Activated T-cell treated with anti-CD3 and anti-CD28 coated beads for 24 hours (primary cell): Measurements from ENCODE around the gene SPSB4.
A peak's percentile ranks its signal among the peaks of the same experiment; 100 is the strongest.
"Not testable (repeated sequence)": the region's sequence is repeated elsewhere in the genome, so short reads cannot be mapped to it uniquely, and the experiment has no call there.

Experiments
- DNase-seq: peaks from one replicate; pipeline ENCODE4 v3.0.0-alpha.2; 2020; ENCODE audit warnings: low read depth

SPSB4 gene

GRCh38 chr3:141050576-141051442 lies at the start of gene SPSB4:
SPSB4 (plus strand) TSS chr3:141051347; CDS start chr3:141066105, 14,758 bp downstream.
- DNase-seq = no peak

GRCh38 chr3:141006344-141006743 lies 44.8 kb upstream of the SPSB4 start:
- DNase-seq = no peak

GRCh38 chr3:141009496-141009895 lies 41.7 kb upstream of the SPSB4 start:
- DNase-seq = no peak

DNA sequence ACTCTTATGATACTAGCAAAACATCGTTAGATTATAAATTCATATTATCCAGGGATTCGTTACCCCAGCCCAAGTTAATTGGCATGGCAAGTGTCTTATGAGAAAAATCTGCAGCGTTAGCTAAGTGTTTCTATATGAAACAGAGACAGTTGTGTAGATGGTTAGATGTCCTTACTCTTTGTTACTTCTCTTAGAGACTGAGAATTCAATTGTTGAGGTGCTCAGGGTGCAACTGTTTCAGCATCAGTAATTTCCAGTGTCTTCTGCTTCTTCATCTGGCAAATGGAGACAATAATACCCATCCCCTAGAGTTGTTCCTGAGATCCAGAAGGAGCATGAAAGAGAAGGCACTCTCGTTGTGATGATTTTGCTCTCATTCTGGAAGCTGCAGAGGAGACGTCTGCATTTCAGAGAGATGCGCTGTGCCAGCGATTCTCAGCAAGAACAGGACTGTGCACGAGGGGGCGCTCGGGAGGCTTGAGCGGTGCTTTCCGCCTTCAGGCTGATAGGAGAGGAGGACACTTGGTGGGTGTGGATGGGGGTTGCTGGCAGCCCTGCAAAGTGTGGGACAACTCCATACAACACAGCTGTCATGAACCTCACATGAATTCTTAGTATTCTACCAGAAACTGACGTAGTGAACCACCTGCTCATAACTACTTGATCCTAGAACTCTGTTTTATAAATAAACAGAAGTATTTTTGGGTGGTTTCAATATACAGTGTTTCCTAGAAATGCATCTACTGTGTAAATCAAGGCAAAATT lies 39.7 kb upstream of the SPSB4 start:
- peak; percentile 64 for DNase-seq

DNA sequence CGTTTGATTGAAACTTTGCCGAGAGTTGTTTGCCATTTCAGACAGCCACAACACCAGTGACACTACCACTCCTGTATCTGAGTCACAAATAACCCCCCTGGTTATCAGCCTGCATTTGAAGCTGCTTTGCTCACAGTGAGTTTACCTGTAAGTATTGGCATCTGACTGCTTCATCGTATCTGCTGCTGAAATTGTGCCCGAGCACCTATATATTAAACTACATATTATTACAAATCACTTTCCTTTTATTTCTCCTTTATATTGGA lies 39.2 kb upstream of the SPSB4 start:
- no peak for DNase-seq

GRCh38 chr3:141012571-141012970 lies 38.6 kb upstream of the SPSB4 start:
- DNase-seq = no peak

GRCh38 chr3:141015481-141015880 lies 35.7 kb upstream of the SPSB4 start:
- no peak for DNase-seq

DNA sequence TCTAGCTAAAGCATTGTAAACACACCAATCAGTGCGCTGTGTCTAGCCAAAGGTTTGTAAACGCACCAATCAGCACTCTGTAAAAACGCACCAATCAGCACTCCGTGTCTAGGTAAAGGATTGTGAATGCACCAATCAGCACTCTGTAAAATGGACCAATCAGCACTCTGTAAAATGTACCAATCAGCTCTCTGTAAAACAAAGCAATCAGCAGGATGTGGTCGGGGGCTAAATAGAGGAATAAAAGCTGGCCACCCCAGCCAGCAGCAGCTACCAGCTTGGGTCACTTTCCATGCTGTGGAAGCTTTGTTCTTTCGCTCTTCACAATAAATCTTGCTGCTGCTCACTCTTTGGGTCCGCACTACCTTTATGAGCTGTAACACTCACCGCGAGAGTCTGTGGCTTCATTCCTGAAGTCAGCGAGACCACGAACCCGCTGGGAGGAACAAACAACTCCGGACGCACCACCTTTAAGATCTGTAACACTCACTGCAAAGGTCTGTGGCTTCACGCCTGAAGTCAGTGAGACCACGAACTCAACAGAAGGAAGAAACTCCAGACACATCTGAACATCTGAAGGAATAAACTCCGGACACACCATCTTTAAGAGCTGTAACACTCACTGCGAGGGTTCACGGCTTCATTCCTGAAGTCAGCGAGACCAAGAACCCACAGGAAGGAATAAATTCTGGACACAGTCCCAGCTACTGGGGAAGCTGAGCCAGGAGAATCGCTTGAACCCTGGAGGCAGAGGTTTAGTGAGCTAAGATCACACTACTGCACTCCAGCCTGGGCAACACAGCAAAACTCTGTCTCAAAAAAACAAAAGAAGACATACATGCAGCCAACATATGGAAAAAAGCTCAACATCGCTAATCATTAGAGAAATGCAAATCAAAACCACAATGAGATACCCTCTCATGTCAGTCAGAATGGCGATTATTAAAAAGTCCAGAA lies 33.5 kb upstream of the SPSB4 start:
- not testable (repeated sequence) for DNase-seq

DNA sequence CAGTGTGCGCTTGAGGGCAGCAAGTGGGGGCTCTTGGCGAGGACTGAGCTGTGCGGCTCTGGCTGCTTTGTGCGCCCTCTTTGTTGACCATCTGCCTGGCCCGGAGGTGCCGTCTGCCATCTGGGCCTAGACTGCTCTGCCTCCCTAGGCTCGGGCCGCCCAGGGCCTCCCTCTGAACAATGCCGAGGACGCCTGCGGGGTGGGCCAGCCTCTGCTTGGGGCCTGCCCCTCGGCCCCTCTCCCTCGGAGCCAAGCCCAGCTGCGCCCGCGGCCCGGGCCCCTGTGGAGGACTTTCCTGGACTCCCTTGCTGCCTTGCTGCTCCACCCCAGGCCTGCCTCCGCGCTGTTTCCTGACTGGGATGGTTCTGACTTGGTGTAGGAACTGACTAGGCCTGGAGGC lies 31.9 kb upstream of the SPSB4 start:
- no peak for DNase-seq

- DNase-seq = no peak
Measured at GRCh38 chr3:141020143-141020830, 30.9 kb upstream of the SPSB4 start.

GRCh38 chr3:141021261-141021660 lies 29.9 kb upstream of the SPSB4 start:
- DNase-seq = no peak

- DNase-seq = no peak
Measured at GRCh38 chr3:141030296-141030695, 20.9 kb upstream of the SPSB4 start.

- no peak for DNase-seq
Measured at GRCh38 chr3:141039589-141039988, 11.6 kb upstream of the SPSB4 start.

DNA sequence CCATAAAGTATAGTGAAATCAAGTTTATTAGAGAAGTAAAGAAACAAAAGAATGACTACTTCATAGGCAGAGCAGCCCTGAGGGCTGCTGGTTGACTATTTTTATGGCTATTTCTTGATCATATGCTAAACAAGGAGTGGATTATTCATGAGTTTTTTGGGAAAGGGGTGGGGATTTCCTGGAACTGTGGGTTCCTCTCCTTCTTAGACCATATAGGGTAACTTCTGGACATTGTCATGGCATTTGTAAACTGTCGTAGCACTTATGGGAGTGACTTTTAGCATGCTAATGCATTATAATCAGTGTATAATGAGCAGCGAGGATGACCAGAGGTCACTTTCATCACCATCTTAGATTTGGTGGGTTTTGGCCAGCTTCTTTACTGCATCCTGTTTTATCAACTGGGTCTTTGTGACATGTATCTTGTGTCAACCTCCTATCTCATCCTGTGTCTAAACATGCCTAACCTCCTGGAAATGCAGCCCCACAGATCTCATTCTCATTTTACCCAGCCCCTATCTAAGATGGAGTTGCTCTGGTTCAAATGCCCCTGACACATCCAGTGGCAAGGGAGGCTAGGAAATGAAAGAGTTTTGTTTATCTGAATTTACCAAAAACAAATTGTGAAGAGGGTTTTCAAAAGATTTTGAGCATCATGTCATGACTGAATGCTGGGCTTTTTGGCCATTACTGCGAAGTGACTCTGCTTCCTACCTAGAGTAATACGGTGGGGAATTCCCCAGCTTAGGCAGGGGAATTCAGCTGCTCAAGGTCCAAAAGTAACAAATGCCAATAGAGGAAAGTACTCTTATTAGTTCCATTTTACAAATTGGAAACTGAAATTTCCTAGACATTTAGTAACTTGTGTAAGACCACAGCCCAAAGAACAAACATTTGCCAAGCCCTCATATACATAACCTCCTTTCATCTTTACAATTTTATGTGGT lies 6.2 kb upstream of the SPSB4 start:
- no peak for DNase-seq

DNA sequence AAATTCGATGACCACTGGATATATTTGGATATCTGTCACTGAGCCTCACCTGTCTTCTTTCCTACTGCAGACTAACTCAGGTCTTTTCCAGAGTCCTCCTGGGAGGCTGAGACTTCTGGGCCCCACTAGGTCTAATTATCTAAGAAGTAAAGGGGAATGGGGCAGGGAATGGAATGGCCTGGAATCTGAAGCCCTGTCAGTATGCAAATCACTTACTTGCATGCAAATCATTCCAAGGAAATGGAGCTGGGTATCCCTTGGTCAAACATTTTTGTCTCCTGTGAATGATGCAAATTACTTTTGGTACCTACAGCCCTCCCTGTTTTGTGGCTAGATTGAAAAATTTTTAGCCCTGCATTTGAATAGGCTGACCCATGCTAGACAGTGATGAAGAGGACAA lies 5.3 kb upstream of the SPSB4 start:
- DNase-seq = no peak

- no peak for DNase-seq
Measured at GRCh38 chr3:141047168-141047567, 4.0 kb upstream of the SPSB4 start.

- DNase-seq = no peak
Measured at GRCh38 chr3:141049681-141050080, 1.5 kb upstream of the SPSB4 start.

DNA sequence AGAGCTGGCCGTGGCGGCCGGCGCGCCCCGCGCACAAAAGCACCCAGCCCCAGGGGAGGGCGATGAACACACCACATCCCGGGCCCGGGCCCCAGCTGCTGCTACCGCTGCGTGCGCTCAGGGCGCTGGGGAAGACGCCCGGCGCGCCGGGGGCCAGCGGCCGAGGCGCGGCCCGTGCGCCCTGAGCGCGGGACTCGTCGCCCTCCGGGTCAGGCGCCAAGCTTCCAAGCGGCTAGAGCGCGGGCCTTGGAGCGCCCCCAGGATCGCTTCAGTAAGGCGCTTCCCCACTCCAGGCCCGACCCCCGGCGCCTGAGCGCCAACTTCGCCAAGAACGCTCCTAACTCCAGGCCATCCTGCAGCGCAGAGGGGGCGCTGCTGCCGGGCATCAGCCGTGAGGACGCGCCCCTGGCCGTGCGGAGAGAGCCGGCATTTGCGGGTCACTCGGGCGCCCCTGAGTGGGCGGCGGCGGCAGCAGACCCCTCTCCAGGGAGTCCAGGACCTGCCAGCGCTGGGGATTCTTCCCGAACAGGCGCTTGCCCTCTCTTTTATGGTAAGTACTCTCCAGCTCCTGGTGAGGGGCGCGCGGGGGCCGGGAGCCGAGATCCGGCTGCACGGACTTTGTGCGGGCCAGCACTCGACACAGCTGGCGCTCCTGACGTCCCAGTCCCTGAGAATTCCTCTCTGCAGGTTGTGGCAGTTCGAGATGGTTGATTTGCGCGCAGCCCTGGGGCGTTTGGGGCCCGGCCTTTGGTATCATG lies 475 bp downstream of the SPSB4 start:
- no peak for DNase-seq

GRCh38 chr3:141052201-141053069 lies 1.3 kb downstream of the SPSB4 start:
- no peak for DNase-seq
